ENCODE data around the gene C1orf21.

The C1orf21 gene

GRCh38 chr1:184376369-184376768 lies 10.5 kb upstream of the C1orf21 start:
- DNase-seq (ENCODE audit: low read depth, low spot score) = no peak
- no peak overlapping the region for H3K27ac ChIP-seq
- no peak overlapping the region for H3K4me3 ChIP-seq
- TF ChIP-seq FOXP2 (optimal IDR thresholded peaks at IDR 0.05; ENCODE audit: control extremely low read depth, extremely low read length, insufficient read depth) = no peak
- no peak for TF ChIP-seq POLR2AphosphoS5 (IDR thresholded peaks at IDR 0.05; ENCODE audit: borderline replicate concordance, low read depth, low read length)
- TF ChIP-seq EZH2 (IDR thresholded peaks at IDR 0.05) = no peak
- H3K9me3 ChIP-seq (ENCODE audit: low read depth, low read length) = no peaks in the 10 kb centered on the region
- H3K36me3 ChIP-seq (ENCODE audit: insufficient read depth, low read length) = no peaks in the 10 kb centered on the region
- H3K9ac ChIP-seq (ENCODE audit: insufficient read length) = no peak overlapping the region

GRCh38 chr1:184379111-184379752 lies 7.6 kb upstream of the C1orf21 start:
- Histone ChIP-seq H3K36me3 (ENCODE audit: insufficient read depth, low read length) (no peaks in the 10 kb centered on the region), H3K9ac (ENCODE audit: insufficient read length) (no peak overlapping the region), H3K4me3 (no peak overlapping the region), H3K9me3 (ENCODE audit: low read depth, low read length) (no peaks in the 10 kb centered on the region), H3K27ac (no peak overlapping the region)
- no peak for DNase-seq (ENCODE audit: low read depth, low spot score)
- no peak for TF ChIP-seq POLR2AphosphoS5 (IDR thresholded peaks at IDR 0.05; ENCODE audit: borderline replicate concordance, low read depth, low read length)
- TF ChIP-seq EZH2 (IDR thresholded peaks at IDR 0.05) = no peak
- no peak for TF ChIP-seq FOXP2 (optimal IDR thresholded peaks at IDR 0.05; ENCODE audit: control extremely low read depth, extremely low read length, insufficient read depth)

- no peak for DNase-seq (ENCODE audit: low read depth, low spot score)
- H3K36me3 ChIP-seq (ENCODE audit: insufficient read depth, low read length) = no peaks in the 10 kb centered on the region
Observed at GRCh38 chr1:184380468-184380867, 6.4 kb upstream of the C1orf21 start.

GRCh38 chr1:184383772-184384323 lies 3.0 kb upstream of the C1orf21 start:
- Histone ChIP-seq H3K4me3 (no peak overlapping the region), H3K9ac (ENCODE audit: insufficient read length) (no peak overlapping the region), H3K9me3 (ENCODE audit: low read depth, low read length) (no peaks in the 10 kb centered on the region), H3K36me3 (ENCODE audit: insufficient read depth, low read length) (no peaks in the 10 kb centered on the region), H3K27ac (no peak overlapping the region)
- no peak for DNase-seq (ENCODE audit: low read depth, low spot score)
- TF ChIP-seq EZH2 (IDR thresholded peaks at IDR 0.05) (no peak), POLR2AphosphoS5 (IDR thresholded peaks at IDR 0.05; ENCODE audit: borderline replicate concordance, low read depth, low read length) (no peak), FOXP2 (optimal IDR thresholded peaks at IDR 0.05; ENCODE audit: control extremely low read depth, extremely low read length, insufficient read depth) (no peak)

More at GRCh38 chr1:184380468-184380867, 6.4 kb upstream of the C1orf21 start:
- H3K9me3 ChIP-seq (ENCODE audit: low read depth, low read length) = no peaks in the 10 kb centered on the region
- no peak overlapping the region for H3K9ac ChIP-seq (ENCODE audit: insufficient read length)
- H3K27ac ChIP-seq = no peak overlapping the region
- H3K4me3 ChIP-seq = no peak overlapping the region
- TF ChIP-seq FOXP2 (optimal IDR thresholded peaks at IDR 0.05; ENCODE audit: control extremely low read depth, extremely low read length, insufficient read depth) = no peak
- TF ChIP-seq POLR2AphosphoS5 (IDR thresholded peaks at IDR 0.05; ENCODE audit: borderline replicate concordance, low read depth, low read length) = no peak
- TF ChIP-seq EZH2 (IDR thresholded peaks at IDR 0.05) = no peak

- Histone ChIP-seq H3K36me3 (ENCODE audit: insufficient read depth, low read length) (no peaks in the 10 kb centered on the region), H3K4me3 (peak overlapping the region; percentile 93), H3K27ac (no peak overlapping the region), H3K9me3 (ENCODE audit: low read depth, low read length) (no peaks in the 10 kb centered on the region), H3K9ac (ENCODE audit: insufficient read length) (no peak overlapping the region)
- TF ChIP-seq FOXP2 (optimal IDR thresholded peaks at IDR 0.05; ENCODE audit: control extremely low read depth, extremely low read length, insufficient read depth) (no peak), EZH2 (IDR thresholded peaks at IDR 0.05) (no peak), POLR2AphosphoS5 (IDR thresholded peaks at IDR 0.05; ENCODE audit: borderline replicate concordance, low read depth, low read length) (no peak)
- DNase-seq (ENCODE audit: low read depth, low spot score) = no peak
Observed at GRCh38 chr1:184385865-184386311, 941 bp upstream of the C1orf21 start.

GRCh38 chr1:184387069-184387475 lies 243 bp downstream of the C1orf21 start:
- TF ChIP-seq POLR2AphosphoS5 (IDR thresholded peaks at IDR 0.05; ENCODE audit: borderline replicate concordance, low read depth, low read length) (peak; percentile 75; the same call in 1 of the 2 replicates), EZH2 (IDR thresholded peaks at IDR 0.05) (no peak)
- DNase-seq (ENCODE audit: low read depth, low spot score) = no peak
- peak overlapping the region; percentile 93 for H3K4me3 ChIP-seq
- peak overlapping the region; percentile 71 for H3K9ac ChIP-seq (ENCODE audit: insufficient read length)
- no peaks in the 10 kb centered on the region for H3K9me3 ChIP-seq (ENCODE audit: low read depth, low read length)
- no peak overlapping the region for H3K27ac ChIP-seq
- no peaks in the 10 kb centered on the region for H3K36me3 ChIP-seq (ENCODE audit: insufficient read depth, low read length)

- no peak for DNase-seq (ENCODE audit: low read depth, low spot score)
- TF ChIP-seq POLR2AphosphoS5 (IDR thresholded peaks at IDR 0.05; ENCODE audit: borderline replicate concordance, low read depth, low read length) = no peak
- no peak for TF ChIP-seq FOXP2 (optimal IDR thresholded peaks at IDR 0.05; ENCODE audit: control extremely low read depth, extremely low read length, insufficient read depth)
- TF ChIP-seq EZH2 (IDR thresholded peaks at IDR 0.05) = no peak
- peak overlapping the region; percentile 71 for H3K9ac ChIP-seq (ENCODE audit: insufficient read length)
- no peaks in the 10 kb centered on the region for H3K36me3 ChIP-seq (ENCODE audit: insufficient read depth, low read length)
- H3K4me3 ChIP-seq = peak overlapping the region; percentile 93
- no peaks in the 10 kb centered on the region for H3K9me3 ChIP-seq (ENCODE audit: low read depth, low read length)
- no peak overlapping the region for H3K27ac ChIP-seq
Observed at GRCh38 chr1:184387476-184388318, 868 bp downstream of the C1orf21 start.

- Histone ChIP-seq H3K27ac (no peak overlapping the region), H3K9ac (ENCODE audit: insufficient read length) (peak overlapping the region; percentile 71)
Observed at GRCh38 chr1:184388319-184388889, 1.6 kb downstream of the C1orf21 start.

More at GRCh38 chr1:184388319-184388889, 1.6 kb downstream of the C1orf21 start:
- DNase-seq (ENCODE audit: low read depth, low spot score) = no peak
- Histone ChIP-seq H3K36me3 (ENCODE audit: insufficient read depth, low read length) (no peaks in the 10 kb centered on the region), H3K4me3 (peak overlapping the region; percentile 93), H3K9me3 (ENCODE audit: low read depth, low read length) (no peaks in the 10 kb centered on the region)
- TF ChIP-seq POLR2AphosphoS5 (IDR thresholded peaks at IDR 0.05; ENCODE audit: borderline replicate concordance, low read depth, low read length) (no peak), EZH2 (IDR thresholded peaks at IDR 0.05) (no peak), FOXP2 (optimal IDR thresholded peaks at IDR 0.05; ENCODE audit: control extremely low read depth, extremely low read length, insufficient read depth) (no peak)
